ENCODE results near the gene MCOLN2.

- TF ChIP-seq, protein P1, sequence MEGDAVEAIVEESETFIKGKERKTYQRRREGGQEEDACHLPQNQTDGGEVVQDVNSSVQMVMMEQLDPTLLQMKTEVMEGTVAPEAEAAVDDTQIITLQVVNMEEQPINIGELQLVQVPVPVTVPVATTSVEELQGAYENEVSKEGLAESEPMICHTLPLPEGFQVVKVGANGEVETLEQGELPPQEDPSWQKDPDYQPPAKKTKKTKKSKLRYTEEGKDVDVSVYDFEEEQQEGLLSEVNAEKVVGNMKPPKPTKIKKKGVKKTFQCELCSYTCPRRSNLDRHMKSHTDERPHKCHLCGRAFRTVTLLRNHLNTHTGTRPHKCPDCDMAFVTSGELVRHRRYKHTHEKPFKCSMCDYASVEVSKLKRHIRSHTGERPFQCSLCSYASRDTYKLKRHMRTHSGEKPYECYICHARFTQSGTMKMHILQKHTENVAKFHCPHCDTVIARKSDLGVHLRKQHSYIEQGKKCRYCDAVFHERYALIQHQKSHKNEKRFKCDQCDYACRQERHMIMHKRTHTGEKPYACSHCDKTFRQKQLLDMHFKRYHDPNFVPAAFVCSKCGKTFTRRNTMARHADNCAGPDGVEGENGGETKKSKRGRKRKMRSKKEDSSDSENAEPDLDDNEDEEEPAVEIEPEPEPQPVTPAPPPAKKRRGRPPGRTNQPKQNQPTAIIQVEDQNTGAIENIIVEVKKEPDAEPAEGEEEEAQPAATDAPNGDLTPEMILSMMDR (IDR thresholded peaks at IDR 0.05 in 2 of 3, conservative IDR thresholded peaks at IDR 0.05 in 1 of 3; ENCODE audit: borderline replicate concordance in 1 of 3, insufficient read depth in 1 of 3, low read depth in 2 of 3, low read length in 2 of 3): no peak
- TF ChIP-seq SP1 (IDR thresholded peaks at IDR 0.05; ENCODE audit: low read depth) (no peak), ZFX (IDR thresholded peaks at IDR 0.05) (no peak), SIN3A (IDR thresholded peaks at IDR 0.05; ENCODE audit: low read depth) (no peak), CEBPB (IDR thresholded peaks at IDR 0.05; ENCODE audit: low read depth) (no peak), ZNF274 (IDR thresholded peaks at IDR 0.05; ENCODE audit: low read depth, low read length) (no peak), EZH2 (IDR thresholded peaks at IDR 0.05) (no peak), ELF1 (IDR thresholded peaks at IDR 0.05; ENCODE audit: borderline replicate concordance, low read depth) (no peak), POLR2A (IDR thresholded peaks at IDR 0.05; ENCODE audit: borderline replicate concordance, extremely low read depth, insufficient read depth, insufficient read length) (no peak), POLR2AphosphoS5 (IDR thresholded peaks at IDR 0.05; ENCODE audit: low read depth, low read length) (no peak), MAX (IDR thresholded peaks at IDR 0.05) (no peak), ZBTB33 (IDR thresholded peaks at IDR 0.05; ENCODE audit: extremely low read depth, insufficient replicate concordance, low read length) (no peak)
- TF ChIP-seq, protein P2, sequence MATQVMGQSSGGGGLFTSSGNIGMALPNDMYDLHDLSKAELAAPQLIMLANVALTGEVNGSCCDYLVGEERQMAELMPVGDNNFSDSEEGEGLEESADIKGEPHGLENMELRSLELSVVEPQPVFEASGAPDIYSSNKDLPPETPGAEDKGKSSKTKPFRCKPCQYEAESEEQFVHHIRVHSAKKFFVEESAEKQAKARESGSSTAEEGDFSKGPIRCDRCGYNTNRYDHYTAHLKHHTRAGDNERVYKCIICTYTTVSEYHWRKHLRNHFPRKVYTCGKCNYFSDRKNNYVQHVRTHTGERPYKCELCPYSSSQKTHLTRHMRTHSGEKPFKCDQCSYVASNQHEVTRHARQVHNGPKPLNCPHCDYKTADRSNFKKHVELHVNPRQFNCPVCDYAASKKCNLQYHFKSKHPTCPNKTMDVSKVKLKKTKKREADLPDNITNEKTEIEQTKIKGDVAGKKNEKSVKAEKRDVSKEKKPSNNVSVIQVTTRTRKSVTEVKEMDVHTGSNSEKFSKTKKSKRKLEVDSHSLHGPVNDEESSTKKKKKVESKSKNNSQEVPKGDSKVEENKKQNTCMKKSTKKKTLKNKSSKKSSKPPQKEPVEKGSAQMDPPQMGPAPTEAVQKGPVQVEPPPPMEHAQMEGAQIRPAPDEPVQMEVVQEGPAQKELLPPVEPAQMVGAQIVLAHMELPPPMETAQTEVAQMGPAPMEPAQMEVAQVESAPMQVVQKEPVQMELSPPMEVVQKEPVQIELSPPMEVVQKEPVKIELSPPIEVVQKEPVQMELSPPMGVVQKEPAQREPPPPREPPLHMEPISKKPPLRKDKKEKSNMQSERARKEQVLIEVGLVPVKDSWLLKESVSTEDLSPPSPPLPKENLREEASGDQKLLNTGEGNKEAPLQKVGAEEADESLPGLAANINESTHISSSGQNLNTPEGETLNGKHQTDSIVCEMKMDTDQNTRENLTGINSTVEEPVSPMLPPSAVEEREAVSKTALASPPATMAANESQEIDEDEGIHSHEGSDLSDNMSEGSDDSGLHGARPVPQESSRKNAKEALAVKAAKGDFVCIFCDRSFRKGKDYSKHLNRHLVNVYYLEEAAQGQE (IDR thresholded peaks at IDR 0.05; ENCODE audit: low read depth): no peak
These were observed 38.9 kb downstream of the MCOLN2 start for GRCh38 chr1:84957966-84958365.
